HepG2 (cell line): ENCODE data around the gene SLC17A9. TPM values are rescaled to one million over a fixed set of nuclear protein-coding genes. Genes with fewer than 3 reads are reported as not detected.

Experiments used
- CBX2 ChIP-seq, 2 experiments: fragments of 200-600 bp in 1 of 2; sonication (generic); formaldehyde crosslinking in 1 of 2; IDR thresholded peaks; 2 replicates each; pipeline versions ENCODE4 v1.7.0 to v1.8.1; 2018 to 2022; ENCODE audit warnings: low read depth in 2 of 2, low read length in 1 of 2, mild to moderate bottlenecking in 1 of 2, missing genetic modification reagents in 1 of 2
- CHCHD3 ChIP-seq: sonication (generic); formaldehyde crosslinking; IDR thresholded peaks from 2 replicates; pipeline ENCODE4 v1.8.0; 2022; ENCODE audit warnings: mild to moderate bottlenecking, missing genetic modification reagents, moderate library complexity
- FOXK1 ChIP-seq: sonication (generic); formaldehyde crosslinking; IDR thresholded peaks from 2 replicates; pipeline ENCODE4 v1.4.0; 2020; ENCODE audit warnings: low read depth, missing genetic modification reagents, borderline replicate concordance
- JUN ChIP-seq: sonication (generic); formaldehyde crosslinking; IDR thresholded peaks from 2 replicates; pipeline ENCODE4 v1.4.0; 2020; ENCODE audit warnings: mild to moderate bottlenecking, missing genetic modification reagents
- MIER3 ChIP-seq: IDR thresholded peaks from 2 replicates; pipeline ENCODE4 v1.6.1; 2016; ENCODE audit warnings: missing compliant biosample characterization, borderline replicate concordance
- MIXL1 ChIP-seq: IDR thresholded peaks from 2 replicates; pipeline ENCODE4 v1.6.1; 2016
- ONECUT2 ChIP-seq: sonication (generic); formaldehyde crosslinking; IDR thresholded peaks from 2 replicates; pipeline ENCODE4 v1.4.0; 2020; ENCODE audit warnings: missing genetic modification reagents
- RFX3 ChIP-seq: IDR thresholded peaks from 2 replicates; pipeline ENCODE4 v1.6.1; 2016; ENCODE audit warnings: missing biosample characterization, missing genetic modification reagents
- RXRB ChIP-seq: IDR thresholded peaks from 2 replicates; pipeline ENCODE4 v1.6.1; 2016; ENCODE audit warnings: borderline replicate concordance, missing genetic modification reagents, missing compliant biosample characterization
- SPEN ChIP-seq: sonication (generic); formaldehyde crosslinking; IDR thresholded peaks from 2 replicates; pipeline ENCODE4 v1.5.1; 2020; ENCODE audit warnings: low read depth, mild to moderate bottlenecking, missing genetic modification reagents
- ZBTB3 ChIP-seq: sonication (generic); formaldehyde crosslinking; IDR thresholded peaks from 2 replicates; pipeline ENCODE4 v1.4.0; 2020; ENCODE audit warnings: low read depth, mild to moderate bottlenecking, moderate library complexity, missing genetic modification reagents, borderline replicate concordance
- ZFP41 ChIP-seq: sonication (generic); formaldehyde crosslinking; IDR thresholded peaks from 2 replicates; pipeline ENCODE4 v1.4.0; 2020; ENCODE audit warnings: mild to moderate bottlenecking, missing genetic modification reagents, borderline replicate concordance
- ZFP82 ChIP-seq: sonication (generic); formaldehyde crosslinking; IDR thresholded peaks from 2 replicates; pipeline ENCODE4 v1.5.1; 2020; ENCODE audit warnings: mild to moderate bottlenecking, missing genetic modification reagents, borderline replicate concordance
- ZFX ChIP-seq: sonication (generic); formaldehyde crosslinking; IDR thresholded peaks from 2 replicates; pipeline ENCODE4 v1.4.0; 2020; ENCODE audit warnings: mild to moderate bottlenecking, low read depth, missing genetic modification reagents, moderate library complexity
- ZNF121 ChIP-seq: sonication (generic); formaldehyde crosslinking; IDR thresholded peaks from 2 replicates; pipeline ENCODE4 v1.5.0; 2020; ENCODE audit warnings: mild to moderate bottlenecking, missing genetic modification reagents
- ZNF644 ChIP-seq: IDR thresholded peaks from 2 replicates; pipeline ENCODE4 v1.6.1; 2016; ENCODE audit warnings: low read depth
- ZNF703 ChIP-seq: sonication (generic); formaldehyde crosslinking; IDR thresholded peaks from 2 replicates; pipeline ENCODE4 v1.5.1; 2020; ENCODE audit warnings: missing genetic modification reagents, mild to moderate bottlenecking, moderate library complexity, borderline replicate concordance
- ZNF83 ChIP-seq: sonication (generic); formaldehyde crosslinking; IDR thresholded peaks from 2 replicates; pipeline ENCODE4 v1.4.0; 2020; ENCODE audit warnings: missing genetic modification reagents, mild to moderate bottlenecking, borderline replicate concordance
- polyA plus RNA-seq, 8 experiments: library from polyadenylated mRNA; depleted of rRNA in 3 of 8; stranded (reverse) in 7 of 8; unstranded in 1 of 8; fragments of >200 nt; fragmentation: Illumina TruSeq in 4 of 8; extraction: Trizol in 4 of 8; gene quantifications; 2 replicates each; pipeline versions ENCODE4 v1.2.1 to v1.2.3, GENCODE V29; 2011 to 2016; ENCODE audit warnings: low read depth in 4 of 8, missing spikeins in 1 of 8, mixed read lengths in 1 of 8; ENCODE audit not compliant: insufficient read depth in 1 of 8
- total RNA-seq, 5 experiments: library from RNA; depleted of rRNA; stranded (reverse); fragments of >200 nt; fragmentation: Illumina TruSeq; extraction: Trizol; gene quantifications; 2 replicates each; pipeline ENCODE4 v1.2.3, GENCODE V29; 2016; ENCODE audit warnings: low read depth in 1 of 5
- TF ChIP-seq, protein P1 (sequence below), 2 experiments: IDR thresholded peaks; 2 replicates each; pipeline ENCODE4 v1.6.1; 2011 to 2012; ENCODE audit warnings: low read length in 2 of 2, borderline replicate concordance in 1 of 2, low read depth in 1 of 2, mild to moderate bottlenecking in 1 of 2, moderate library complexity in 1 of 2
- TF ChIP-seq, protein P2 (sequence below): IDR thresholded peaks from 2 replicates; pipeline ENCODE4 v1.6.1; 2016; ENCODE audit warnings: mild to moderate bottlenecking, missing biosample characterization, missing genetic modification reagents
- TF ChIP-seq, protein P3 (sequence below): sonication (generic); formaldehyde crosslinking; IDR thresholded peaks from 2 replicates; pipeline ENCODE4 v1.4.0; 2020; ENCODE audit warnings: missing genetic modification reagents
- TF ChIP-seq, protein P4 (sequence below): sonication (generic); formaldehyde crosslinking; IDR thresholded peaks from 2 replicates; pipeline ENCODE4 v1.5.1; 2020; ENCODE audit warnings: missing genetic modification reagents, mild to moderate bottlenecking, borderline replicate concordance

SLC17A9 gene
- total and polyA plus RNA-seq, 2 of the 13 experiments (the other 11 are each of a cell fraction or from before 2014, with no cell fraction given), result 110 to 191 TPM

DNA sequence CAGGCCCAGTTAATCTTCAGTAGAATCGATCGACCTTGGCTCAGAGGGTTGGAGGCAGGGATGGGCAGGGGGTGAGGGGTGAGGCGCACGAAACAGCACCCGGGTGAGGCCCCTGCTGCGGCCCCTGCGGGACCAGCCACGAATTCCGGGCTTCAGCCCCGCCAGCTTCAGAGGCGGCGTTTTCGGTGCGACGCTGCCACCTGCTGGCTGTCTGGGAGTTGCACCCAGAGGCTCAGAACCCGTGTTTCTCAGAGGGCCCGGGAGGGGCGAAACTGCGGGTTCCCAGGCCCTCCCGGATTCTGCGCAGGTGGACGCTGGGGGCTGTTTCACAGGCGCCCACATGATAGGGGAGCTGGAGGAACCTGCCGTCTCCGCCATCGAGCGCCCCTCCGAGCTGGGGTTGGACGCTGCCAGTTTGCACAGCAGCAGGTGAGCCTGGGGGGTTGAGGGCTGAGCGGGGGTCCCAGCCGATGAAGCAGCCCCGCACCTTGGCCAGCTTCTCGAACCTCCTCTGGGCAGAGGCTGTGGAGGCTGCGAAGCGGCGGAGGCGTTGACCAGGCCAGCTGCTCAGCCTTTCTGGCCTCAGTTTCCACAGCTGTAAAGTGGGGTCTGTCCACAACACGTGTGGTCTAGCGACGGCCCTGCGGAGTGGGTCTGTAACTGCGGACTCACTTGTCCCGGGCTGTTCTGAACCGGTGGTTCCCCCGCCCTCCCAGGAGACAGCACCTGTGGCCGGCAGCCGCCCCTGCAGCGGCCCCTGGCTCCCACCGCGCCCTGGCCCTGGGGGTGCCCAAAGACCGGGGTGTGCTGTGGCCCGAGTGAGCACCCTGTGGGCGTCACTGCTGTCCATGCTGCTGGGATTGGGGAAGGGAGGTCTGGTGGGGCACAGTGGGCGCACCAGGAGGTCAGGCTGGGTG, 56.8 kb downstream of the SLC17A9 start (continued):
- TF ChIP-seq MIXL1 (CRISPR knock-in tag), result no peak
- TF ChIP-seq ZNF83 (CRISPR knock-in tag), result peak; percentile 56; the same call in 1 of the 2 replicates
- no peak for TF ChIP-seq JUN (CRISPR knock-in tag)
- TF ChIP-seq CHCHD3 (CRISPR knock-in tag), result peak; percentile 60; the same call in 1 of the 2 replicates
- TF ChIP-seq ZNF644 (CRISPR knock-in tag), result no peak
- TF ChIP-seq, protein P1, sequence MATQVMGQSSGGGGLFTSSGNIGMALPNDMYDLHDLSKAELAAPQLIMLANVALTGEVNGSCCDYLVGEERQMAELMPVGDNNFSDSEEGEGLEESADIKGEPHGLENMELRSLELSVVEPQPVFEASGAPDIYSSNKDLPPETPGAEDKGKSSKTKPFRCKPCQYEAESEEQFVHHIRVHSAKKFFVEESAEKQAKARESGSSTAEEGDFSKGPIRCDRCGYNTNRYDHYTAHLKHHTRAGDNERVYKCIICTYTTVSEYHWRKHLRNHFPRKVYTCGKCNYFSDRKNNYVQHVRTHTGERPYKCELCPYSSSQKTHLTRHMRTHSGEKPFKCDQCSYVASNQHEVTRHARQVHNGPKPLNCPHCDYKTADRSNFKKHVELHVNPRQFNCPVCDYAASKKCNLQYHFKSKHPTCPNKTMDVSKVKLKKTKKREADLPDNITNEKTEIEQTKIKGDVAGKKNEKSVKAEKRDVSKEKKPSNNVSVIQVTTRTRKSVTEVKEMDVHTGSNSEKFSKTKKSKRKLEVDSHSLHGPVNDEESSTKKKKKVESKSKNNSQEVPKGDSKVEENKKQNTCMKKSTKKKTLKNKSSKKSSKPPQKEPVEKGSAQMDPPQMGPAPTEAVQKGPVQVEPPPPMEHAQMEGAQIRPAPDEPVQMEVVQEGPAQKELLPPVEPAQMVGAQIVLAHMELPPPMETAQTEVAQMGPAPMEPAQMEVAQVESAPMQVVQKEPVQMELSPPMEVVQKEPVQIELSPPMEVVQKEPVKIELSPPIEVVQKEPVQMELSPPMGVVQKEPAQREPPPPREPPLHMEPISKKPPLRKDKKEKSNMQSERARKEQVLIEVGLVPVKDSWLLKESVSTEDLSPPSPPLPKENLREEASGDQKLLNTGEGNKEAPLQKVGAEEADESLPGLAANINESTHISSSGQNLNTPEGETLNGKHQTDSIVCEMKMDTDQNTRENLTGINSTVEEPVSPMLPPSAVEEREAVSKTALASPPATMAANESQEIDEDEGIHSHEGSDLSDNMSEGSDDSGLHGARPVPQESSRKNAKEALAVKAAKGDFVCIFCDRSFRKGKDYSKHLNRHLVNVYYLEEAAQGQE (IDR thresholded peaks at IDR 0.05; ENCODE audit: borderline replicate concordance in 1 of 2, low read depth in 1 of 2, low read length in 2 of 2), result no peak
- TF ChIP-seq ZBTB3 (CRISPR knock-in tag), result no peak
- peak; percentile 46; the same call in 1 of the 2 replicates for TF ChIP-seq ZFP82 (CRISPR knock-in tag)
- TF ChIP-seq SPEN, result no peak; the same call in 1 of the 2 replicates
- TF ChIP-seq ZFP41 (CRISPR knock-in tag), result no peak
- TF ChIP-seq, protein P2, sequence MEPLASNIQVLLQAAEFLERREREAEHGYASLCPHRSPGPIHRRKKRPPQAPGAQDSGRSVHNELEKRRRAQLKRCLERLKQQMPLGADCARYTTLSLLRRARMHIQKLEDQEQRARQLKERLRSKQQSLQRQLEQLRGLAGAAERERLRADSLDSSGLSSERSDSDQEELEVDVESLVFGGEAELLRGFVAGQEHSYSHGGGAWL (CRISPR knock-in tag), result no peak; the same call in 1 of the 2 replicates
- TF ChIP-seq, protein P3, sequence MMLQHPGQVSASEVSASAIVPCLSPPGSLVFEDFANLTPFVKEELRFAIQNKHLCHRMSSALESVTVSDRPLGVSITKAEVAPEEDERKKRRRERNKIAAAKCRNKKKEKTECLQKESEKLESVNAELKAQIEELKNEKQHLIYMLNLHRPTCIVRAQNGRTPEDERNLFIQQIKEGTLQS (CRISPR knock-in tag), result no peak
- TF ChIP-seq RXRB, result peak; percentile 64; the same call in 1 of the 2 replicates
- peak; percentile 35; the same call in 1 of the 2 replicates for TF ChIP-seq ZFX (CRISPR knock-in tag)
- no peak for TF ChIP-seq RFX3
- peak; percentile 79; the same call in 1 of the 2 replicates for TF ChIP-seq FOXK1 (CRISPR knock-in tag)
- peak; percentile 50; the same call in 1 of the 2 replicates for TF ChIP-seq ONECUT2 (CRISPR knock-in tag)
- no peak for TF ChIP-seq ZNF121 (CRISPR knock-in tag)
- no peak for TF ChIP-seq ZNF703 (CRISPR knock-in tag)
- peak; percentile 45; the same call in 1 of the 2 replicates for TF ChIP-seq MIER3 (CRISPR knock-in tag)
- TF ChIP-seq, protein P4, sequence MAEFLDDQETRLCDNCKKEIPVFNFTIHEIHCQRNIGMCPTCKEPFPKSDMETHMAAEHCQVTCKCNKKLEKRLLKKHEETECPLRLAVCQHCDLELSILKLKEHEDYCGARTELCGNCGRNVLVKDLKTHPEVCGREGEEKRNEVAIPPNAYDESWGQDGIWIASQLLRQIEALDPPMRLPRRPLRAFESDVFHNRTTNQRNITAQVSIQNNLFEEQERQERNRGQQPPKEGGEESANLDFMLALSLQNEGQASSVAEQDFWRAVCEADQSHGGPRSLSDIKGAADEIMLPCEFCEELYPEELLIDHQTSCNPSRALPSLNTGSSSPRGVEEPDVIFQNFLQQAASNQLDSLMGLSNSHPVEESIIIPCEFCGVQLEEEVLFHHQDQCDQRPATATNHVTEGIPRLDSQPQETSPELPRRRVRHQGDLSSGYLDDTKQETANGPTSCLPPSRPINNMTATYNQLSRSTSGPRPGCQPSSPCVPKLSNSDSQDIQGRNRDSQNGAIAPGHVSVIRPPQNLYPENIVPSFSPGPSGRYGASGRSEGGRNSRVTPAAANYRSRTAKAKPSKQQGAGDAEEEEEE (CRISPR knock-in tag), result 0 out of 2 replicates have a peak, but pooled peaks have one; percentile 16
- no peak for TF ChIP-seq CBX2 (IDR thresholded peaks at IDR 0.05; ENCODE audit: low read depth, low read length)
- no peak for TF ChIP-seq CBX2 (CRISPR knock-in tag; IDR thresholded peaks at IDR 0.05; ENCODE audit: low read depth)
